Esophagus muscularis mucosa (tissue), 4 donors: ENCODE results near the gene RFTN1. TPM values are rescaled to one million over a fixed set of nuclear protein-coding genes. Genes with fewer than 3 reads are reported as not detected.

Source experiments
- DNase-seq: peaks from one replicate; pipeline ENCODE4 v3.0.0-alpha.2; 2017; ENCODE audit errors: extremely low spot score
- H3K27ac ChIP-seq, 4 donors: fragments of 200-600 bp; sonication (generic); replicated peaks in 1 of 4; 1 replicate in 3 of 4; 2 replicates in 1 of 4; pipeline ENCODE4 v1.5.1; 2016 to 2019; ENCODE audit warnings: mild to moderate bottlenecking in 1 of 4
- H3K27me3 ChIP-seq, 4 donors: fragments of 200-600 bp; sonication (generic); one replicate each; pipeline versions ENCODE4 v1.5.1 to v1.6.0; 2016 to 2019
- H3K36me3 ChIP-seq, 4 donors: fragments of 200-600 bp; sonication (generic); one replicate each; pipeline ENCODE4 v1.5.1; 2016 to 2019
- H3K4me1 ChIP-seq, 4 donors: fragments of 200-600 bp; sonication (generic); one replicate each; pipeline ENCODE4 v1.5.1; 2016 to 2019
- H3K4me3 ChIP-seq, 4 donors: fragments of 200-600 bp; sonication (generic); 1 replicate in 2 of 4; 2 replicates in 2 of 4; pipeline ENCODE4 v1.5.1; 2016 to 2019; ENCODE audit warnings: mild to moderate bottlenecking in 4 of 4, moderate library complexity in 1 of 4
- H3K9me3 ChIP-seq, 4 donors: fragments of 200-600 bp; sonication (generic); 1 replicate in 3 of 4; 2 replicates in 1 of 4; pipeline ENCODE4 v1.5.1; 2016 to 2019
- CTCF ChIP-seq, 3 experiments: fragments of 200-600 bp in 2 of 3; fragments of 450-650 bp in 1 of 3; sonication (generic) in 2 of 3; IDR thresholded peaks; one replicate each; pipeline ENCODE4 v1.5.1; 2017 to 2019; ENCODE audit warnings: antibody characterized with exemption in 3 of 3, mild to moderate bottlenecking in 2 of 3, moderate library complexity in 1 of 3
- EP300 ChIP-seq: sonication (generic); formaldehyde crosslinking; IDR thresholded peaks from one replicate; pipeline ENCODE4 v1.6.1; 2017; ENCODE audit warnings: antibody characterized with exemption
- POLR2A ChIP-seq: fragments of 450-650 bp; IDR thresholded peaks from one replicate; pipeline ENCODE4 v1.6.1; 2017; ENCODE audit warnings: antibody characterized with exemption, moderate library complexity, mild to moderate bottlenecking, low read depth
- POLR2AphosphoS5 ChIP-seq, 2 donors: sonication (generic); formaldehyde crosslinking; IDR thresholded peaks; one replicate each; pipeline ENCODE4 v1.6.1; 2017; ENCODE audit warnings: antibody characterized with exemption in 2 of 2
- WGBS: methylation state at CpG from one replicate; pipeline ENCODE4 v1.1.5; 2018; 5-methylcytosine and 5-hydroxymethylcytosine counted together
- intact Hi-C: fragments of 100-400 bp; cut with DNase I; formaldehyde crosslinking; loops from one replicate; pipeline ENCODE4 v1.15.1; 2023
- total RNA-seq, 4 donors: library from RNA; depleted of rRNA; stranded (reverse); fragments of >200 nt; gene quantifications; one replicate each; pipeline versions ENCODE4 v1.1.0 to v1.2.1, GENCODE V29; 2016

Gene RFTN1
- total RNA-seq, 4 donors from 2014 or later: 79.7 to 142 (median 104) TPM

- no peaks in the 10 kb centered on the region for H3K36me3 ChIP-seq
- H3K4me3 ChIP-seq: no peak overlapping the region
- peaks cover 28 to 58% (median 54%) of the 10 kb centered on the region in 4 donors for H3K4me1 ChIP-seq
- WGBS: 73% methylated on average over 5 of the region's 5 CpGs
- H3K27me3 ChIP-seq: no peaks in the 10 kb centered on the region
- intact Hi-C loops: no loop called here
- no peak for TF ChIP-seq CTCF (IDR thresholded peaks at IDR 0.05)
- TF ChIP-seq POLR2A: no peak
- DNase-seq: no peak
- H3K27ac ChIP-seq: peak overlapping the region; percentile 82 to 85 (median 84)
- H3K9me3 ChIP-seq: no peaks in the 10 kb centered on the region
Measured at GRCh38 chr3:16401273-16401672, 112.2 kb downstream of the RFTN1 start.

DNA sequence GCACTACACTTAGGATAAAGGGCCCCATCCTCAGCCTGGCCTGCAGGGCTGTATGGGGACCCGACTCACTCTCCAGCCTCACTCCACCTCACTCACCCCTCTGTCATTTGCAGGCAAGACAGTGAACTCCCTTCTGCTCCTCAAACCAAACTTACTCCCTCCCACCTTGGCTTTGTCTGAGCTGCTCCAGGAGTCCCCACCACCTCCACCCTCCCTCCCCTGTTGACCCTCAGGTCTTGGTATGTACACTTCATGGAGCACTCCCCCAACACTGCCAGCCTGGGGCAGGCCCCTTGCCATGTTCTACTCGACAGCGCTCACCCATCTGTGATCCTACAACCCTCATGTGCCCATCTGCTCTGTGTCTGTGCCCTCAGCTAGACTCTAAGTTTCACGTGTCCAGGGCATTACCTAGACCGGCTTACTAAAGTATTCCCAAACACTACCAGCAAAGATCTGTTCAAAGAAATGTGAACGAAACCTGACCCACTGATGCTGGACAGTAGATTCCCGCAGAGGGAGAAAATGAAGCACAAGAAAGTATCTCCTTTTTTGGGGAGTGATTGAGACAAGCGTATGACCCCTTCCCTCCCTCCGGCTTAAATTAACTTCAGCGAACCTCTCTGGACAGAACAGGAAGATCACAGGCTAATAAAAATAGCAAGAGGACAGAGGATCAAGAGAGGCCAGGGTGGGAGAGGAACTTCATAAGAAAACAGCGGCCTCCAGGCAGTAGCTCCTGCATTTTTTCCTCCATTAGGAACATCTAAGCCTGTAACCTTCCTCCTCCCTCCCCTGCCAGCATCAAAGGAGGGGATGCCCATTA lies 113.2 kb downstream of the RFTN1 start:
- H3K4me3 ChIP-seq: no peak overlapping the region
- no peaks in the 10 kb centered on the region for H3K36me3 ChIP-seq
- peak overlapping the region; percentile 82 to 85 (median 84) for H3K27ac ChIP-seq
- no peaks in the 10 kb centered on the region for H3K27me3 ChIP-seq
- 64% methylated on average over 11 of the region's 11 CpGs for WGBS
- DNase-seq: no peak
- peaks cover 32 to 65% (median 60%) of the 10 kb centered on the region in 4 donors for H3K4me1 ChIP-seq
- TF ChIP-seq POLR2AphosphoS5 (IDR thresholded peaks at IDR 0.05): peak in 1 of 2 donors; percentile 38
- TF ChIP-seq POLR2A: no peak
- no peak for TF ChIP-seq CTCF (IDR thresholded peaks at IDR 0.05)
- TF ChIP-seq EP300: no peak
- intact Hi-C loops: no loop called here
- H3K9me3 ChIP-seq: no peaks in the 10 kb centered on the region

DNA sequence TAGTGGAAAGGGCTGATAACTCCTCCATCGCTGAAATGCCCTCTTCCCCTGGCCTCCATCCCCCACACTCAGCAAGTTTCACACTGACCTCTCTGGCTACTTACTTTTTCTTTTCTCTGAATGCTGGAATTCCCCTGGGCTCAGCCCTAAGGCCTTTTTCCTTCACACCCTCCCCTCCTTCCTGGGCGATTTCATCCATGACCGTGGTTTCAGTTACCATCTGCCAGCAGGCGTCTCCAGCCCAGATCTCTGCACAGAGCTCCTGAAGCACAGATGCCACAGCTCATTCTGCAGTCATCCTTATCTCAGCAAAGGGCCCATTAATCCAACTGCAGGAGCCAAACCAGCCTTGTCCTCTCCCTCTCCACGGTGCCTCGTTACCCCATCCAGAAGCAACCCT lies 114.0 kb downstream of the RFTN1 start:
- Histone ChIP-seq H3K4me1 (peaks cover 32 to 72% (median 66%) of the 10 kb centered on the region in 4 donors), H3K27me3 (no peaks in the 10 kb centered on the region), H3K27ac (peak overlapping the region; percentile 82 to 85 (median 84)), H3K9me3 (no peaks in the 10 kb centered on the region), H3K4me3 (no peak overlapping the region), H3K36me3 (no peaks in the 10 kb centered on the region)
- intact Hi-C loops: no loop called here
- peak; percentile 26 to 40 for TF ChIP-seq POLR2AphosphoS5 (IDR thresholded peaks at IDR 0.05)
- TF ChIP-seq CTCF (IDR thresholded peaks at IDR 0.05): peak in 1 of 3 experiments; percentile 34
- no peak for TF ChIP-seq EP300
- no peak for TF ChIP-seq POLR2A
- 29% methylated on average over 6 of the region's 6 CpGs for WGBS
- no peak for DNase-seq

GRCh38 chr3:16398648-16399047 lies 114.9 kb downstream of the RFTN1 start:
- WGBS: 35% methylated on average over 2 of the region's 2 CpGs
- H3K36me3 ChIP-seq: no peaks in the 10 kb centered on the region
- H3K9me3 ChIP-seq: no peaks in the 10 kb centered on the region
- intact Hi-C loops: no loop called here
- no peak overlapping the region for H3K4me3 ChIP-seq
- no peak for DNase-seq
- TF ChIP-seq CTCF (IDR thresholded peaks at IDR 0.05) (no peak), POLR2AphosphoS5 (IDR thresholded peaks at IDR 0.05) (no peak), POLR2A (no peak), EP300 (no peak)
- H3K27me3 ChIP-seq: no peaks in the 10 kb centered on the region
- peak overlapping the region; percentile 82 to 85 (median 84) for H3K27ac ChIP-seq
- H3K4me1 ChIP-seq: peaks cover 32 to 74% (median 67%) of the 10 kb centered on the region in 4 donors
